HG03025 (cell line): ENCODE data around the gene PAK5.

Experiments used
- ATAC-seq: cut with Tn5 transposase; IDR thresholded peaks from one replicate; pipeline ENCODE4 v1.9.1; 2021; ENCODE audit warnings: mild to moderate bottlenecking, moderate library complexity; ENCODE audit not compliant: unreplicated experiment, low FRiP score

Gene PAK5

DNA sequence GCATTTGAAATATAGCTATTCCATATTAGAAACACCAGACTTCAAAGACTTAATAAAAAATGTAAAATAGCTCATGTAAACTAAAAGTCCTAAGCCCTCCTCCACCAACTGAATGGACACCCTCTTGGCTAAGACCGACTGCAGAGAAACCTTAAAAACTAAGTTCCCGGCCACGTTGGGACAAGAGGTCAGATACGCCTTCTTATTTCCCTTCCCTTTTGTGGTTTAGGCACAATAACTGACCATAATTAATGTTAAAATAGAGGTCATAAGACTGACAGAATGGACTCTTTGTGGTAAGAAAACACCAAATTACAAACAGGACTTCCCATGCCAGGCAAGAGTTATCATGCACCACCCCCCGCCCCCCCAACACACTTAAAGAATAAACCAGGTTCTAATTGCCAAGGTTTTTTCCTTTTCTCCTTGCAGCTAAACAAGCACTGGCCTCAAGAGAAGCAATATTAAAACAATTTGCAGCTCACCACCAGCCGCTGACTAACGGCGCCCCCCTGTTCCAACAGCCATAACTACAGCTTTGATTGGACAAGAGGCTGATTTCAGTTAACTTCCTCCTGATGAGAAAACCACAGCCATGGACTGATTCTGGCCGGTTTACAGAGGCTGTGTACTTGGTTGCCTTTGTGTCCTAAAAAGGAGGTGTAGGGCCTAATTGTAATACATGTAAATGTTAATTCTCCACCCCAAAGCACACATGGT lies 335.2 kb downstream of the PAK5 start:
- no peak for ATAC-seq

DNA sequence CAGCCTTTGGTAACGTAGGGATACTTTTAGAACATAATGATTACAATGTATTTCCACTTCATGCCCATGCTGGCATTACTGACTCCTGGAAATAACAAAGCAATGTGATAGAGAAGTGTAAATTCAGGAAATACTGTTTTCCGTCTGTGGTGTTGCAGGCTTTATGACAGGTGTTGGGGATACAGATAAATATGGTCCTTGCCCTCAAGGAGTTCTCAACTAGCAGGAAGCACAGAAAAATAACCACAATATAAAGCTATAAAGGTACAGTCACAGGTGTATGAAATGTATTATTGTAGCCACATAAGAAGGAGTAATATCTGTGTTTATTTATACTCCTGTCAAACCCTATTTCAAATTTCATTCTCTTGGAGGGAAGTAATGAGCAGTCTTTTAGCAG lies 337.4 kb downstream of the PAK5 start:
- no peak for ATAC-seq

DNA sequence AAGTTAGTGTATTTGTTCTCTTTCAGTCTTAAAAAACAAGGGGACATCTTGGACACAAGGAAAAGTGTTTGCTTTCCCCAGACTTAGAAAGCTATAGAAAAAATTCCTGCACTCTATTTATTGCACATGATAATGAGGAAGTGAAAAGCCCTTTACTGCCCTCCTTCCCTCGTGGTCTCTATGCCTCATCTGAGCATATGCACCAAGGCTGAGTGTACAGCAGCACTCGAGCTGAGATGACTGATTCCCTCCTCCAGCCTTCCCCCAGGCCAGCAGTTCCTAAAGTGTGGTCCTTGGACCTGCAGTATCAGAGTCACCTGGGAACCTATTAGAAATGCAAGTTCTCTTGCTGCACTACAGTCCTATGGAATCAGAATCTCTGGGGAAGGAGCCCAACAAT lies 338.8 kb downstream of the PAK5 start:
- ATAC-seq: no peak

DNA sequence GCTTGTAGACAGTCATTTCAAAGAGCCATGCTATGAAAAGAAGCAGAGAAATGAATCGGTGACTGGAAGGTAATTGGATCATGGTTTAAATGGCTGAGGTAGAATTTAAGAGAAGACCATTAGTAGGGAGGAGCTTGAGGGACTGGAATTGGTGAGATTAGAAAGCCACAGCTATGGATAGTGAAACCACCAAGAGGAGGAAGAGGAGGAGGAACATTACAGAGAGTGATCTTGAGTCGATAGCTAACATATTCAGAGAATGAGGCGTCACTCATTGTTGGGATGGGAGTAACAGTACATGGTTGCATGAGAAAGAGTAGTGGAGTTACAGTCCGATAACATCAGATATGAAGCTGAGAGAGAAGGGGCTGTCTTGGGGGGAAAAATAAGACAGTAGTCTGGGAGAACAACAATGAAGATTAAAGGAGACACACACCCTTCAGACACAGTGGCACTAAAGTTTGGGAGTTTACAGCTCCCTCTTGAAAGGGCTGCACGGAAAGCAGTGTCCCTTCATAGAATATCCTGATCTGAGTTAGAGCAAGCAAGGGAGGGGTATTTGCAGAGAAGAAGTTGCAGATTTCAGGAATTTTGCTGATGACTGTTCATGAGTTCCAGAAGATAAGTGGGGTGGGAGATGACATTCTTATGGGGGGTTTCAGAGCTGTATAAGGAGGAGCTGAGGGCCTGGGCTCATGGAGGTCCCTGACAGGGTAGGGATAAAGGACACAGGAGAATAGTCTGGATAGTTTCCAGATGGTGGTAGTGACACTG lies 339.6 kb downstream of the PAK5 start:
- ATAC-seq: no peak

DNA sequence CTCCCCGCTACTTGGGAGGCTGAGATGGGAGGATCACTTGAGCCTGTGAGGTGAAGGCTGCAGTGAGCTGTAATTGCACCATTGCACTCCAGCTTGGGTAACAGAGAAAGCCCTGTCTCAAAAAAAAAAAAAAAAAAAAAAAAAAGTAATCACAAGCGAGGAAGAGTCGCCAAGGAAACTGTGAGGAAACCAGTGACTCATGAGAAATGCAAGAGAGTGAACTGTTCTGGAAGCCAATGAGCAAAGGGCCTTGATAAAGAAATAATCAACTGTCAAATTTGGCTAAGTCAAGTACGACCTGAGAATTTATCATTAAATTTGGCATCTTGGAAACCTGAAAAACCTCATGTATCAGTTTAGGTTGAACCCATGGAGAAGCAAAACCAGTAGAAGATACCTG lies 340.6 kb downstream of the PAK5 start:
- ATAC-seq: no peak

DNA sequence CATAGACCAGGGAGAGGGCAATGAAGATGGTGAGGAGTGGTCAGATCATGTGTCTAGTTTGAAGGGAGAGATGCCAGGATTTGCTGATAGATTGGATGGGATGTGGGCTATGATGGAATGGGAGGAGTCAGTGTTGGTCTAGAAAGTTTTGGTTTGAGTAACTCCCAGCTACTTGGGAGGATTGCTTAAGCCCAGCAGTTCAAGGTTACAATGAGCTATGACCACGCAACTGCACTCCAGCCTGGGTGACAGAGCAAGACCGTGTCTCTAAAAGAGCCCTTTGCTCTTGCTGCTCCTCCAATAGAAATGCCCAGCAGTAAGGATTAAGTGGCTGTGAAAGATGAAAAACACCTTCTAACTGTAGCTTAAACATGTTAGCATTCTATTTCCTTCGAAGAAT lies 342.7 kb downstream of the PAK5 start:
- ATAC-seq: no peak

DNA sequence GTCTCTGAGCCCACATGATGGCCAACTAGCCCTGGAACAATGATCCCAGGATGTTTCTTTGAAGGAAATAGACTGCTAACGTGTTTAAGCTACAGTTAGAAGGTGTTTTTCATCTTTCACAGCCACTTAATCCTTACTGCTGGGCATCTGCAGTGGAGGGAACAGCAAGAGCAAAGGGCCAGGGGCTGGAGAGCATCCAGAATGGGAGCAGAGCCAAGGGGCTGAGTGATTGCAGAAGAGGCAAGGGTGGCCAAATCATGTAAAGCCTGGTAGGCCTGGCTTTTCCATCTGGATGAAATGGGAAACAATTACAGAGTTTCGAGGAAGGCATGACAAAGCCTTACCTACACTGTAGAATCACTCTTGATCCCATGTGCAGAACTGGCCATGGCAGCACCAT lies 343.2 kb downstream of the PAK5 start:
- no peak for ATAC-seq

DNA sequence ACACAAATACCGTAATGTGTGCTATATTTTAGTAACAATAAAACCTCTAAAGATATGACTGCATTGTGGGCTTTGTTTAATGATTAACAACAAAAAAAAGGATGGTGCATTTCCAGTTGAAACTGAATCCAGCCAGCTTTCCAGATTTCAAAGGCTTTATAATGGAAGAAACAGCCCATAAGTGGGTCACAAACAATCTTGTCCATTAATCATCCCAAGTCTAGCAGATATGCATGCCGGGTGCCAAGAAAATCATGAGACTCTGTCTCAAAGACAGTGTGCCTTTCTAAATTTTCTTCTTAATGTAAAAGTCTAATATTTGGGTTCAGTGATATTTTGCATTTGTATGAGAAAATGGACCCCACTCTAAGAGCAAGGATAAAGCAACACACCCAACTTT lies 345.1 kb downstream of the PAK5 start:
- ATAC-seq: no peak

DNA sequence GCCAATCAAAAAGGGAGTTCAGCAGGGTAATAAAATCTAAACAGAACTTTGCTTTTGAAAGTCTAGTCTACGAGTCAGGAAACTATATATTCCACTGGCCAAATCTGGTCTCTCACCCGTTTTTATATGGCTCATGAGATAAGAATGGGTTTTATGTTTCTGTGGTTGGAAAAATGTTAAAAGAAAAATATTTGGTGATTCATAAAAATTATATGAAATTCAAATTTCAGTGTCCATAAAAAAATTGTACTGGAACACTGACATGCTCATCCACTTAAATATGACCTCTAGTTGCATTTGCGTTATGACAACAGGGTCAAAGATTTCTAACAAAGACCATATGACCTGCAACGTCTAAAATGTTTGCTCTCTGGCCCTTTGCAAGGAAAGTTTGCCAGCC lies 346.8 kb downstream of the PAK5 start:
- no peak for ATAC-seq

DNA sequence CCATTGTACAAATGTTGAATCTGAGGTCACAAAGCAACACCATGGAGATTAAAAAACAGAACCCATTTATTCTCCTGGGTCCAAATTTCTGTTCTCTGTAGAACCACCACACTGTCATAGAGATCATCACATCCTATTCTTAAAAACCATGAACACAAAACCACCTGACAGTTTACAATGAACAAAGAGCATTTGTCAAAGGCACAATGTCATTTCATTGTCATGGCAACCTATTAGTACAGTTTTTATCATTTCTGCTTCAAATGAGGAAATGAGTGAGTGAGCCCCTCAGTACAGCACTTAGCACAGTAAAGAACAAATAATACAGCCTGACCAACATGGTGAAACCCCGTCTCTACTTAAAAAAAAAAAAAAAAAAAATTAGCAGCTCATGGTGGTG lies 347.6 kb downstream of the PAK5 start:
- no peak for ATAC-seq

DNA sequence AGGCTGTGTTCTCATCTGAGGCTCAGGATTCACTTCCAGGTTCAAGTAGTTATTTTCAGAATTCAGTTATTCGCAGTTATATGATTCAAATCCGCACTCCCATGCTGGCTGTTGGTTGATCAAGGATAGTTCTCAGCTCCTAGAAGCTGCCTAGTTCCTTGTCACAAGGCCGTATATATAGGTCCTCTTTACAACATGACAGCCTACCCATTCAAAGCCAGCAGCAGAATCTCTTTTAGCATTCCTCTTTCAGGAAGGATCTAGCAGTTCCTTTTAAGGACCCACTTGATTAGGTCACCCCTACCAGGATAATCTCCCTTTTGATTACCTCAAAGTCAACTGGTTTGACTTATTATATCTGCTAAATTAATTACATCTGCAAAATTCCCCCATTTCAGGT lies 348.2 kb downstream of the PAK5 start:
- ATAC-seq: no peak

DNA sequence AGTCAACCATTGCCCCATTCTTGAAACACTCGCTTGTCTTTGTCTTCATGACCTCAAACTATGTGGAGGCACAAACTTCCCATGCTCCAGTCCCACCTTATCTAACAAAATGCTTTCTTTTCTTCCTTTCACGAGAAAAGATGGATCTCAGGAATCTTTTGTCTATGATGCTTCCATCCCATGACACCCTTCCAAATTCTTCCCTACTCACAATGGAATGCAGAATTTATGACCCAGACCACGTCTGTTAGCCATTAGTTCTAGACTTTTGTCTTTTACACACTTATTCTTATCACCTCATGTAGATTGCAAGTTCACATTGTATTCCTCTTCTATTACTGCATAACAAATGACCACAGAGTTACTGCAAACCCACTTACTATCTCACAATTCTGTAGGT lies 348.7 kb downstream of the PAK5 start:
- no peak for ATAC-seq

DNA sequence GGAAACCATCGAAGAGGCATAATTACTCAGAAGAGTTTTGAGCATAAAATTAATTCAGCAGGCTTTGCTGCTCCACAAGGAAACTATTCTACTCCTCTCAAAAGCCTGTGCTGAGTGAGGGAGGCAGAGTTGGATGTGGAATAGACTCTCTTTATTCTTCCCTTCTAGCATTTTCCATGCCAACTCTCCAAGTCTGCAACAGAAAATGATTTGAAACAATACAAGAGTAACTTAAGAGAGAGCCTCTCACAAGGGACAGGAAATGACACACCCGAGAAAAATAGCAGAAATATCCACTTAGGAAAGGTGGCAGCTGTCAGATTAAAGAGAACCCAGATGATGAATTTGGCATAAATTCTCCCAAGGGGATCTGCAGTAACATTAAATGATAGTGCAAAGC lies 350.8 kb downstream of the PAK5 start:
- ATAC-seq: no peak
